ENCODE data around the gene FGF3.

The FGF3 gene

DNA sequence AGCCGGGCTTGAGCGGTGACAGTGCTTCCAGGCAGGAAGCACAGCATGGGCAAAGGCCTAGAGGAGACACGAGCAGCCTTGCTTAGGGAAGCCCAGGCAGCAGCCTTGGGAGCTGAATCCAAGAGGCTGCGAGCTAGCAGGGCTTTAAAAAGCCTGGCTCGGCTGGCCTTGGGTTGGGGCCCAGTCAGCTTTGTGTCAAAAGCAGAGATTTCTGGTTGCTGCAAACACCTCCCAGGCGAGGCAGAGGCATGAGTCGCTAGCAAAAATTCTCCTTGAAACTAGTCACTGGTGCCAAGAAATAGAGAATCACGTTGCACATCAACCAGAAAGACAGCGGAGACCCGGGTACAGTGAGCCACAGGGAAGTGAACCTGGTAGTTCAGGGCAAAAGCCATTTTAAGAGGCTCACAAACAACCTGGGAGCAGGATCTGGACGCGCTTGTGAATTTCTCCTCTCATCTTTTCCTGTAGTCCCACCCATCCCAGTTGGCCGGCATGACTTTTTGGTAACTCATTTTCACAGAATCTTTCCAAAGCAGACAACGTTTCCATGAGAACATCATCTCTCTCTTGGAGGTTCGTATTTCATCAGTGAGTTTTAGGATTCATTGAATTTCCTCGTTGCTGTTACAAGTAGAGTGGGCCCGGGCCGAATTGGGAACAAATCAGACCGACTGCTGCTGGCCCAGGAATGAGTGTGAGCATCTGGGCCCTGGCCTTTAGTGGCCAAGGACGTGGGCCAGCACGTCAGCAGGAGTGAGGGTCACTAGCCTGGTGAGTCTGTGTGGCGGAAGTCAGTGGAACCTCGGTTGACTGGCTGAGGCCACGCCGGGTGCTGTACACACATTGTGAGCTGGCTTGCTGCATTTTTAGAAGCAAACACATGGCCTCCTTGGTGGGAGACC, 27.7 kb downstream of the FGF3 start:
- TF ChIP-seq POLR2AphosphoS5 (IDR thresholded peaks at IDR 0.05; ENCODE audit: low read depth, low read length) (no peak), TAF1 (IDR thresholded peaks at IDR 0.05; ENCODE audit: borderline replicate concordance, insufficient read depth, low read length) (no peak), SIN3A (IDR thresholded peaks at IDR 0.05; ENCODE audit: borderline replicate concordance, insufficient read depth, low read length) (no peak), FOXP2 (optimal IDR thresholded peaks at IDR 0.05; ENCODE audit: borderline replicate concordance, extremely low read depth, extremely low read length, insufficient read depth) (no peak)
- TF ChIP-seq, protein P1, sequence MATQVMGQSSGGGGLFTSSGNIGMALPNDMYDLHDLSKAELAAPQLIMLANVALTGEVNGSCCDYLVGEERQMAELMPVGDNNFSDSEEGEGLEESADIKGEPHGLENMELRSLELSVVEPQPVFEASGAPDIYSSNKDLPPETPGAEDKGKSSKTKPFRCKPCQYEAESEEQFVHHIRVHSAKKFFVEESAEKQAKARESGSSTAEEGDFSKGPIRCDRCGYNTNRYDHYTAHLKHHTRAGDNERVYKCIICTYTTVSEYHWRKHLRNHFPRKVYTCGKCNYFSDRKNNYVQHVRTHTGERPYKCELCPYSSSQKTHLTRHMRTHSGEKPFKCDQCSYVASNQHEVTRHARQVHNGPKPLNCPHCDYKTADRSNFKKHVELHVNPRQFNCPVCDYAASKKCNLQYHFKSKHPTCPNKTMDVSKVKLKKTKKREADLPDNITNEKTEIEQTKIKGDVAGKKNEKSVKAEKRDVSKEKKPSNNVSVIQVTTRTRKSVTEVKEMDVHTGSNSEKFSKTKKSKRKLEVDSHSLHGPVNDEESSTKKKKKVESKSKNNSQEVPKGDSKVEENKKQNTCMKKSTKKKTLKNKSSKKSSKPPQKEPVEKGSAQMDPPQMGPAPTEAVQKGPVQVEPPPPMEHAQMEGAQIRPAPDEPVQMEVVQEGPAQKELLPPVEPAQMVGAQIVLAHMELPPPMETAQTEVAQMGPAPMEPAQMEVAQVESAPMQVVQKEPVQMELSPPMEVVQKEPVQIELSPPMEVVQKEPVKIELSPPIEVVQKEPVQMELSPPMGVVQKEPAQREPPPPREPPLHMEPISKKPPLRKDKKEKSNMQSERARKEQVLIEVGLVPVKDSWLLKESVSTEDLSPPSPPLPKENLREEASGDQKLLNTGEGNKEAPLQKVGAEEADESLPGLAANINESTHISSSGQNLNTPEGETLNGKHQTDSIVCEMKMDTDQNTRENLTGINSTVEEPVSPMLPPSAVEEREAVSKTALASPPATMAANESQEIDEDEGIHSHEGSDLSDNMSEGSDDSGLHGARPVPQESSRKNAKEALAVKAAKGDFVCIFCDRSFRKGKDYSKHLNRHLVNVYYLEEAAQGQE (IDR thresholded peaks at IDR 0.05; ENCODE audit: insufficient read depth in 1 of 2, low read depth in 2 of 2, low read length in 2 of 2): no peak

DNA sequence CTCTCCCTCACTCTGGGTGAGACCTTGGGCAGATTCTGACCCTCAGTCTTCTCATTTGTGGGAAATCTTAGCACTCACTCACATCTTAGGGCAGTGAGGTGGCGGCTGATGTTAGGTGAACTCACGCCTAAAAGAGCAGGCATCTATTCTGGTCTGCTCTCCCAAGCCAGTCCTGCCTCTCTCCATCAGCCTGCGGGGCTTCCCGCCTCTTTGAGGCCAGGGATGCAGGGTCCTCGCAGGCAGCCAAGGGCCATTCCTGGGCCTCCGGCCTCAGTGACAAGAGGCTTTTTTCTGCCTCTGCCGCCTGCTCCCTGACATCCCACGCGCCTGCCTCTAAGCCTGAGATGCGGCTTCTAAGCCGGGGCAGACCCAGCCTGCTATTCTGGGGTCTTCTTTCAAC, 30.3 kb downstream of the FGF3 start:
- TF ChIP-seq SIN3A (IDR thresholded peaks at IDR 0.05; ENCODE audit: borderline replicate concordance, insufficient read depth, low read length): no peak

DNA sequence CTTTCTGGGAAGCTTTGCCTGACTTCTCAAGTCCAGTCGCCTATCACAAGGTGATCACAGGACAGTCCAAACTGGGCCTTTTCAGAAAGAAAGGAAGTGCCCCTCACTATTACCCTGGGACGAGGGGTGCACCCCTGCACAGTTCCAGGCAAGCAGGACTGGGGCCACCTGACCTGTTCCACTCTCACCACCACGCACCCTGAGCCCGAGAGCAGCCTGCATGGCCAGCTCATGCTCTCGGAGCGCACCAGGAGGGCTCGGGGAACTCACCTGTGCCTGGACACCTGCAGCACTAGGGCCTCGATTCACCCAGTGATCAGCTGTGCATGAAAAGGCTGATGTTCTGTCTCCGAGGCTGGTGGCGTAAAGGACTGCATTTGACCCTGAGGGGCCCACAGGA, 31.3 kb downstream of the FGF3 start:
- TF ChIP-seq FOXP2 (optimal IDR thresholded peaks at IDR 0.05; ENCODE audit: borderline replicate concordance, extremely low read depth, extremely low read length, insufficient read depth): no peak
- no peak for TF ChIP-seq TAF1 (IDR thresholded peaks at IDR 0.05; ENCODE audit: borderline replicate concordance, insufficient read depth, low read length)
- no peak for TF ChIP-seq SIN3A (IDR thresholded peaks at IDR 0.05; ENCODE audit: borderline replicate concordance, insufficient read depth, low read length)
- TF ChIP-seq, protein P1 (IDR thresholded peaks at IDR 0.05; ENCODE audit: insufficient read depth in 1 of 2, low read depth in 2 of 2, low read length in 2 of 2): no peak
- TF ChIP-seq POLR2AphosphoS5 (IDR thresholded peaks at IDR 0.05; ENCODE audit: low read depth, low read length): no peak

DNA sequence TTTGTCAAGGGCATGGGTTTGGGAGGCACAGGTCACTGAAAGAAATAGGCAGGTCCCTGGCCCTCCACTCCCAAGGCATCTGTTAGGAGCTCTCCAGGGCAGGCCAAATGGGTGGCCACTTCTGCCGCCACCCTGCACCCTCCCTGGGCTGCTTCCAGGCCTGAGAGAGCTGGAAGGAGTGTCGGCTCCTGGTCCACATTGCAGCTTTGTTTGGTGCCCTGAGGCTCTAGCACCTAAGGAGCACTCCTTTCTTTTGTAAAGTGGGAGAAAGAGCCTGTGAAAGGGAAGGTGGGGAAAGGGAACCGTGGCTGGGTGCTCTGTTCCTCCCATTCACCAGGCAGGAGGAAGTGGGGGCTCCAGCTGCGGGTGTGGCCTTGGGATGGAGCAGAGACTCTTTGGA, 31.8 kb downstream of the FGF3 start:
- TF ChIP-seq SIN3A (IDR thresholded peaks at IDR 0.05; ENCODE audit: borderline replicate concordance, insufficient read depth, low read length): no peak
- no peak for TF ChIP-seq FOXP2 (optimal IDR thresholded peaks at IDR 0.05; ENCODE audit: borderline replicate concordance, extremely low read depth, extremely low read length, insufficient read depth)
- TF ChIP-seq TAF1 (IDR thresholded peaks at IDR 0.05; ENCODE audit: borderline replicate concordance, insufficient read depth, low read length): no peak
- TF ChIP-seq, protein P1 (IDR thresholded peaks at IDR 0.05; ENCODE audit: insufficient read depth in 1 of 2, low read depth in 2 of 2, low read length in 2 of 2): no peak
- no peak for TF ChIP-seq POLR2AphosphoS5 (IDR thresholded peaks at IDR 0.05; ENCODE audit: low read depth, low read length)

DNA sequence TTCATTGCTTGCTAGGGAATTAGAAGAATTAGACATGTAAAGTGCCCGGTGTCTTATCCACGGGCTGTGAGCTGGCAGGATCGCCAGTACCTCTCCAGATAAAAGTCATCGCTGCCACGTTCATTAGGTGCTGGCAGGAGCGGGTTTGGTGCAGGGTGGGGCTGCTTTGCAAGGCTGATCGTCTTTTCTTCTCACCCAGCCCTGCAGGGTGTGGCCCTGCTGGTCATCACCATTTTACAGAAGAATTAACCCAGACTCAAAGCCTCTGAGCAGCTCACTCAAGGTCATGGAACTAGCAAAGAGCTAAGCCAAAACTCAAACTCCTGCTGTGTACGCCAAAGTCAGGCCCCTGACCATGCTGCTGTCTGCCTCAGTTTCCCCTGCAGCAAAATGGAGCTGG, 38.0 kb downstream of the FGF3 start:
- TF ChIP-seq POLR2AphosphoS5 (IDR thresholded peaks at IDR 0.05; ENCODE audit: low read depth, low read length) (no peak), FOXP2 (optimal IDR thresholded peaks at IDR 0.05; ENCODE audit: borderline replicate concordance, extremely low read depth, extremely low read length, insufficient read depth) (no peak), SIN3A (IDR thresholded peaks at IDR 0.05; ENCODE audit: borderline replicate concordance, insufficient read depth, low read length) (no peak), TAF1 (IDR thresholded peaks at IDR 0.05; ENCODE audit: borderline replicate concordance, insufficient read depth, low read length) (no peak)
- TF ChIP-seq, protein P1 (IDR thresholded peaks at IDR 0.05; ENCODE audit: insufficient read depth in 1 of 2, low read depth in 2 of 2, low read length in 2 of 2): no peak

Data from PFSK-1 (cell line).